CD14-positive monocyte (primary cell): Measurements from ENCODE around the gene AKAP6. TPM values are rescaled to one million over a fixed set of nuclear protein-coding genes. Genes with fewer than 3 reads are reported as not detected.

Experiments
- DNase-seq, 3 donors: peaks; one replicate each; pipeline ENCODE4 v3.0.0-alpha.2; 2011 to 2022
- H2AFZ ChIP-seq: 2 replicates; pipeline ENCODE4 v1.6.0; 2012; ENCODE audit warnings: mild to moderate bottlenecking, low read depth, low read length, inconsistent platforms; ENCODE audit not compliant: insufficient read depth, poor library complexity, severe bottlenecking
- H3K27ac ChIP-seq, 2 donors: 1 replicate in 1 of 2; 2 replicates in 1 of 2; pipeline ENCODE4 v1.5.1; 2012 to 2013; ENCODE audit warnings: low read length in 2 of 2, control low read depth in 1 of 2, inconsistent platforms in 1 of 2, low read depth in 1 of 2, mild to moderate bottlenecking in 1 of 2
- H3K27me3 ChIP-seq, 2 donors: one replicate each; pipeline versions ENCODE4 v1.6.0 to v1.6.1; 2011 to 2013; ENCODE audit warnings: low read length in 2 of 2; ENCODE audit not compliant: control insufficient read depth in 2 of 2, insufficient read depth in 2 of 2
- H3K36me3 ChIP-seq, 2 donors: replicated peaks in 1 of 2; 1 replicate in 1 of 2; 2 replicates in 1 of 2; pipeline versions ENCODE4 v1.5.1 to v1.6.1; 2012 to 2013; ENCODE audit warnings: low read length in 2 of 2, control low read depth in 1 of 2, inconsistent platforms in 1 of 2, mild to moderate bottlenecking in 1 of 2; ENCODE audit not compliant: insufficient read depth in 2 of 2, control insufficient read depth in 1 of 2
- H3K4me1 ChIP-seq, 2 donors: 1 replicate in 1 of 2; 2 replicates in 1 of 2; pipeline versions ENCODE4 v1.5.1 to v1.6.1; 2012 to 2013; ENCODE audit warnings: low read length in 2 of 2, control low read depth in 1 of 2, inconsistent platforms in 1 of 2, mild to moderate bottlenecking in 1 of 2, moderate library complexity in 1 of 2; ENCODE audit not compliant: insufficient read depth in 2 of 2, control insufficient read depth in 1 of 2
- H3K4me2 ChIP-seq: replicated peaks from 2 replicates; pipeline ENCODE3; 2012; ENCODE audit warnings: low read length, moderate library complexity, mild to moderate bottlenecking; ENCODE audit not compliant: poor library complexity, severe bottlenecking; ENCODE audit errors: extremely low read depth
- H3K4me3 ChIP-seq, 3 experiments: fragments of 200-600 bp in 1 of 3; sonication (generic) in 1 of 3; replicated peaks in 1 of 3; 1 replicate in 2 of 3; 2 replicates in 1 of 3; pipeline ENCODE4 v1.5.1; 2011 to 2013; ENCODE audit warnings: low read length in 3 of 3, mild to moderate bottlenecking in 3 of 3, control low read depth in 2 of 3, low read depth in 2 of 3, inconsistent platforms in 1 of 3, moderate library complexity in 1 of 3
- H3K79me2 ChIP-seq: 2 replicates; pipeline ENCODE4 v1.6.0; 2012; ENCODE audit warnings: mild to moderate bottlenecking, control low read depth, inconsistent platforms, low read length, moderate library complexity; ENCODE audit not compliant: insufficient read depth
- H3K9ac ChIP-seq: 2 replicates; pipeline ENCODE4 v1.6.0; 2017; ENCODE audit warnings: low read length, mild to moderate bottlenecking; ENCODE audit not compliant: insufficient read depth, poor library complexity, severe bottlenecking
- H3K9me3 ChIP-seq, 2 donors: replicated peaks in 1 of 2; 1 replicate in 1 of 2; 2 replicates in 1 of 2; pipeline versions ENCODE4 v1.5.1 to v1.6.1; 2012 to 2013; ENCODE audit warnings: low read length in 2 of 2, control low read depth in 1 of 2; ENCODE audit not compliant: control insufficient read depth in 1 of 2, insufficient read depth in 1 of 2
- H4K20me1 ChIP-seq: 2 replicates; pipeline ENCODE4 v1.6.0; 2012; ENCODE audit warnings: mild to moderate bottlenecking, low read length, control low read depth, moderate library complexity; ENCODE audit not compliant: insufficient read depth
- H3K27ac Mint-ChIP-seq, 7 donors: one replicate each; pipeline ENCODE4 v1.8.0; 2020; ENCODE audit warnings: mild to moderate bottlenecking in 7 of 7, mixed read lengths in 7 of 7, moderate library complexity in 6 of 7, inconsistent platforms in 2 of 7
- H3K27me3 Mint-ChIP-seq, 3 donors: one replicate each; pipeline ENCODE4 v1.8.0; 2021 to 2022; ENCODE audit warnings: low read depth in 3 of 3, mild to moderate bottlenecking in 3 of 3, mixed read lengths in 3 of 3, moderate library complexity in 3 of 3, inconsistent platforms in 1 of 3
- H3K36me3 Mint-ChIP-seq, 2 donors: one replicate each; pipeline ENCODE4 v1.8.0; 2020; ENCODE audit warnings: mixed read lengths in 2 of 2, inconsistent platforms in 1 of 2, mild to moderate bottlenecking in 1 of 2
- H3K4me1 Mint-ChIP-seq: one replicate; pipeline ENCODE4 v1.8.0; 2020; ENCODE audit warnings: mild to moderate bottlenecking, mixed read lengths
- H3K4me3 Mint-ChIP-seq, 2 donors: one replicate each; pipeline ENCODE4 v1.8.0; 2020; ENCODE audit warnings: mild to moderate bottlenecking in 2 of 2, mixed read lengths in 2 of 2, moderate library complexity in 1 of 2
- H3K9me3 Mint-ChIP-seq, 7 donors: one replicate each; pipeline ENCODE4 v1.8.0; 2020 to 2022; ENCODE audit warnings: mixed read lengths in 7 of 7, mild to moderate bottlenecking in 6 of 7, moderate library complexity in 6 of 7, inconsistent platforms in 2 of 7
- WGBS: methylation state at CpG from one replicate; pipeline ENCODE4 v1.1.5; 2013; ENCODE audit warnings: missing lambda C conversion rate; ENCODE audit not compliant: insufficient coverage; 5-methylcytosine and 5-hydroxymethylcytosine counted together
- intact Hi-C, 2 donors: fragments of 100-400 bp; cut with micrococcal nuclease; formaldehyde crosslinking; loops; one replicate each; pipeline versions ENCODE4 v1.15.0 to v1.15.1; 2023
- polyA plus RNA-seq, 3 donors: library from polyadenylated mRNA; depleted of rRNA in 1 of 3; unstranded in 2 of 3; stranded (reverse) in 1 of 3; fragments of 300-500 nt in 2 of 3; fragments of >200 nt in 1 of 3; fragmentation: Illumina TruSeq in 2 of 3; gene quantifications; 1 replicate in 2 of 3; 2 replicates in 1 of 3; pipeline ENCODE4 v1.2.3, GENCODE V29; 2012 to 2021
- TF ChIP-seq, protein P1 (sequence below): fragments of 200-600 bp; IDR thresholded peaks from one replicate; pipeline ENCODE4 v1.8.0; 2022; ENCODE audit warnings: antibody characterized with exemption, mild to moderate bottlenecking

Gene AKAP6
- polyA plus RNA-seq, 3 donors = not detected

DNA sequence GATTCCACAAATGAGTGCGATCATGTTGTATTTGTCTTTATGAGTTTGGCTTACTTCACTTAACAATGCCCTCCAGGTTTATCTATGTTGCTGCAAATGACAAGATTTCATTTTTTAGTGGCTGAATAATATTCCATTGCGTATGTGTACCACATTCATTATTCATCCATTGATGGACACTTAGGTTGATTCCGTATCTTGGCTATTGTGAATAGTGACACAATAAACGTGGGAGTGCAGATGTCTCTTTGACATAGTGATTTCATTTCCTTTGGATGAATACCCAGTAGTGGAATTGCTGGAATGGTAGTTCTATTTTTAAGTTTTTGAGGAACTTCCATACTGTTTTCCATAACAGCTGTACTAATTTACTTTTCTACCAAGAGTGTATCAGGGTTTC, 23.5 kb downstream of the AKAP6 start:
- H3K9me3 Mint-ChIP-seq = peaks cover 0 to 10% (median 2%) of the 10 kb centered on the region in 7 donors
- Histone ChIP-seq H4K20me1 (no peaks in the 10 kb centered on the region), H3K4me1 (no peaks in the 10 kb centered on the region), H3K4me2 (no peak overlapping the region), H3K4me3 (no peak overlapping the region), H3K9me3 (no peaks in the 10 kb centered on the region), H3K36me3 (no peaks in the 10 kb centered on the region), H3K79me2 (no peaks in the 10 kb centered on the region), H3K9ac (no peak overlapping the region), H3K27me3 (no peaks in the 10 kb centered on the region), H2AFZ (no peak overlapping the region), H3K27ac (no peak overlapping the region)
- no peak overlapping the region for H3K27ac Mint-ChIP-seq
- no peaks in the 10 kb centered on the region for H3K4me1 Mint-ChIP-seq
- no peak overlapping the region for H3K4me3 Mint-ChIP-seq
- H3K27me3 Mint-ChIP-seq = peaks cover 0 to 5% (median 2%) of the 10 kb centered on the region in 3 donors
- WGBS = no CpG with 5 or more reads among the region's 4 CpGs
- H3K36me3 Mint-ChIP-seq = no peaks in the 10 kb centered on the region
- no peak for DNase-seq
- TF ChIP-seq, protein P1, sequence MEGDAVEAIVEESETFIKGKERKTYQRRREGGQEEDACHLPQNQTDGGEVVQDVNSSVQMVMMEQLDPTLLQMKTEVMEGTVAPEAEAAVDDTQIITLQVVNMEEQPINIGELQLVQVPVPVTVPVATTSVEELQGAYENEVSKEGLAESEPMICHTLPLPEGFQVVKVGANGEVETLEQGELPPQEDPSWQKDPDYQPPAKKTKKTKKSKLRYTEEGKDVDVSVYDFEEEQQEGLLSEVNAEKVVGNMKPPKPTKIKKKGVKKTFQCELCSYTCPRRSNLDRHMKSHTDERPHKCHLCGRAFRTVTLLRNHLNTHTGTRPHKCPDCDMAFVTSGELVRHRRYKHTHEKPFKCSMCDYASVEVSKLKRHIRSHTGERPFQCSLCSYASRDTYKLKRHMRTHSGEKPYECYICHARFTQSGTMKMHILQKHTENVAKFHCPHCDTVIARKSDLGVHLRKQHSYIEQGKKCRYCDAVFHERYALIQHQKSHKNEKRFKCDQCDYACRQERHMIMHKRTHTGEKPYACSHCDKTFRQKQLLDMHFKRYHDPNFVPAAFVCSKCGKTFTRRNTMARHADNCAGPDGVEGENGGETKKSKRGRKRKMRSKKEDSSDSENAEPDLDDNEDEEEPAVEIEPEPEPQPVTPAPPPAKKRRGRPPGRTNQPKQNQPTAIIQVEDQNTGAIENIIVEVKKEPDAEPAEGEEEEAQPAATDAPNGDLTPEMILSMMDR = no peak
- intact Hi-C loops = no loop called here

DNA sequence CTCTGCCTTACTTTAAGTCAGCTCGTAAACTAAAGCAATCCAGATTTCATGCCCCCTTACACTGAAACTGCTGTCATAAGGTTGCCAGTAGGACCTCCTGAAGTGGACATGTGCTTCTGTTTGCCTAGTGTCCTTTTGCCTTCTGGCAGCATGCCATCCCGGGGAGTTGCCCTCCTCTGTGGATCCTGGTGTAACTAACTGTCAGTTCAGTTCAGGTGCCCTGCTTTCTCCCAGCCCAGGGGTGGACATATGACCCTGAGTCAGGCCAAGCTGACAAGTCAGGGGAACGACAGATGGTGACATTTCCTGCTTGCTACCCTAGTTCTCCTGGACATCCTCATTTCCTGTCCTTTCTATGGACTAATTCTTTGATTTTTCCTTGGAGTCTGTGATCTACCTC, 25.6 kb downstream of the AKAP6 start:
- no peak overlapping the region for H2AFZ ChIP-seq
- no peaks in the 10 kb centered on the region for H3K9me3 ChIP-seq
- H3K9ac ChIP-seq = no peak overlapping the region
- Mint-ChIP-seq H3K36me3 (no peaks in the 10 kb centered on the region), H3K27ac (no peak overlapping the region), H3K9me3 (peaks cover 0 to 10% (median 2%) of the 10 kb centered on the region in 7 donors), H3K4me3 (no peak overlapping the region), H3K4me1 (no peaks in the 10 kb centered on the region), H3K27me3 (peaks cover 0 to 2% (median 1%) of the 10 kb centered on the region in 3 donors)
- H4K20me1 ChIP-seq = no peaks in the 10 kb centered on the region
- H3K4me2 ChIP-seq = no peak overlapping the region
- intact Hi-C loops = no loop called here
- 72% methylated on average over 3 of the region's 3 CpGs for WGBS
- TF ChIP-seq, protein P1 = no peak
- DNase-seq = no peak
- H3K36me3 ChIP-seq = no peaks in the 10 kb centered on the region
- H3K4me3 ChIP-seq = no peak overlapping the region
- no peak overlapping the region for H3K27ac ChIP-seq
- no peaks in the 10 kb centered on the region for H3K79me2 ChIP-seq
- H3K4me1 ChIP-seq = no peaks in the 10 kb centered on the region
- H3K27me3 ChIP-seq = no peaks in the 10 kb centered on the region
